GM18511 (cell line): ENCODE measurements around the gene KIF24.
"Not testable (repeated sequence)": the region's sequence is repeated elsewhere in the genome, so short reads cannot be mapped to it uniquely, and the experiment has no call there.

Experiments used
- ATAC-seq: cut with Tn5 transposase; IDR thresholded peaks from one replicate; pipeline ENCODE4 v1.9.1; 2021; ENCODE audit warnings: mild to moderate bottlenecking, moderate library complexity; ENCODE audit not compliant: unreplicated experiment

KIF24 gene, protein sequence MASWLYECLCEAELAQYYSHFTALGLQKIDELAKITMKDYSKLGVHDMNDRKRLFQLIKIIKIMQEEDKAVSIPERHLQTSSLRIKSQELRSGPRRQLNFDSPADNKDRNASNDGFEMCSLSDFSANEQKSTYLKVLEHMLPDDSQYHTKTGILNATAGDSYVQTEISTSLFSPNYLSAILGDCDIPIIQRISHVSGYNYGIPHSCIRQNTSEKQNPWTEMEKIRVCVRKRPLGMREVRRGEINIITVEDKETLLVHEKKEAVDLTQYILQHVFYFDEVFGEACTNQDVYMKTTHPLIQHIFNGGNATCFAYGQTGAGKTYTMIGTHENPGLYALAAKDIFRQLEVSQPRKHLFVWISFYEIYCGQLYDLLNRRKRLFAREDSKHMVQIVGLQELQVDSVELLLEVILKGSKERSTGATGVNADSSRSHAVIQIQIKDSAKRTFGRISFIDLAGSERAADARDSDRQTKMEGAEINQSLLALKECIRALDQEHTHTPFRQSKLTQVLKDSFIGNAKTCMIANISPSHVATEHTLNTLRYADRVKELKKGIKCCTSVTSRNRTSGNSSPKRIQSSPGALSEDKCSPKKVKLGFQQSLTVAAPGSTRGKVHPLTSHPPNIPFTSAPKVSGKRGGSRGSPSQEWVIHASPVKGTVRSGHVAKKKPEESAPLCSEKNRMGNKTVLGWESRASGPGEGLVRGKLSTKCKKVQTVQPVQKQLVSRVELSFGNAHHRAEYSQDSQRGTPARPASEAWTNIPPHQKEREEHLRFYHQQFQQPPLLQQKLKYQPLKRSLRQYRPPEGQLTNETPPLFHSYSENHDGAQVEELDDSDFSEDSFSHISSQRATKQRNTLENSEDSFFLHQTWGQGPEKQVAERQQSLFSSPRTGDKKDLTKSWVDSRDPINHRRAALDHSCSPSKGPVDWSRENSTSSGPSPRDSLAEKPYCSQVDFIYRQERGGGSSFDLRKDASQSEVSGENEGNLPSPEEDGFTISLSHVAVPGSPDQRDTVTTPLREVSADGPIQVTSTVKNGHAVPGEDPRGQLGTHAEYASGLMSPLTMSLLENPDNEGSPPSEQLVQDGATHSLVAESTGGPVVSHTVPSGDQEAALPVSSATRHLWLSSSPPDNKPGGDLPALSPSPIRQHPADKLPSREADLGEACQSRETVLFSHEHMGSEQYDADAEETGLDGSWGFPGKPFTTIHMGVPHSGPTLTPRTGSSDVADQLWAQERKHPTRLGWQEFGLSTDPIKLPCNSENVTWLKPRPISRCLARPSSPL (N-terminal part only)

GRCh38 chr9:34328987-34329832 is at the start of gene KIF24, which contains the start of gene NUDT2:
Gene KIF24, minus strand, starts transcription at chr9:34329268. Its CDS starts 17,922 bp downstream, at chr9:34311346.
Gene NUDT2, plus strand, starts transcription at chr9:34329569. Its CDS starts 9,471 bp downstream, at chr9:34339040.
- ATAC-seq: peak; percentile 97

- no peak for ATAC-seq
Observed at GRCh38 chr9:34378376-34379060, 49.5 kb upstream of the KIF24 start.

GRCh38 chr9:34377404-34377746 is 48.3 kb upstream of the KIF24 start:
- ATAC-seq: no peak

DNA sequence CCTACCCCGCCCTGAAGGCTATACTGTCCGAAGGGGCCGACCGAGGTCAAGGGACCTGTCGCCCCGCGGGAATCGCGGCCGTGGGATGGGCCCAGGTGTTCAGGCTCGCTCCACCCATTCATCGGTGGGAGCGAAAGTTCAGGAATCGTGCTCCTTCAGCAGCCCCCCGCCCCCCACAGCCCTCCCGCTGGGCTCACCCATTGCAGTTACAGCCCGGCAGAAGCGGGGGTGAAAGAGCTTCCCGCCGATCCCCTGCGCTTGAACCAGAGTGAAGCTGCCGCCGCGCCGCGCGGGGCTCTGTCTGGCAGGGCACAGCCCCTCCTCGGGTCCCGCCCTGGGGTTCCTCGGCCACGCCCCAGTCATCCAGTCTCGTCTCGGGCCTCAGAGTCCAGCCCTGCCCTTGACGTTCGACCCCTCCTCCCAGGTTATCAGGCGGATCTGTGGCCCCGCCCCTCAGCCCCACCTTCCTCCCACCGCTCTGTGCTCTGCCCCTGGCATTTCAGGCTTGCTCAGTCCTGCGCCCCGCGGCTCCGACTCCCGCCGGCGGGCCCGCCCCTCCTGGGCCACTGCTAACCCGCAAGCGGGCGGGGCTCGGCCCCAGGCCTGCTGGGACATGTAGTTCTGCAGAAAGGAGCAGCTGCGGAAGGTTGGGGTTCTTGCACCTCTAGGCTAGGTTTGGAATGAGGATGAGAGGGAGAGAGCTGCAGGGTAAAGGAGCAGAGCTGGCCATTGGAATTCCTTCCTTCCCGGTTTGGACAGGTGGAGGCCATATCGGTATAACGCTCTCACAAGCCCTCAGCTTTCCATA is 47.7 kb upstream of the KIF24 start, which contains the start of gene MYORG:
Gene MYORG (minus strand): TSS at position 303 of the 808 bp plus-strand sequence. CDS start 3,955 bp downstream, outside the sequence.
- ATAC-seq: peak; percentile 87

GRCh38 chr9:34375901-34376595 is 47.0 kb upstream of the KIF24 start:
- ATAC-seq: peak; percentile 38

GRCh38 chr9:34374905-34375552 is 46.0 kb upstream of the KIF24 start:
- no peak for ATAC-seq

- no peak for ATAC-seq
Observed at GRCh38 chr9:34374339-34374738, 45.3 kb upstream of the KIF24 start.

- ATAC-seq: no peak
Observed at GRCh38 chr9:34373749-34374148, 44.7 kb upstream of the KIF24 start.

DNA sequence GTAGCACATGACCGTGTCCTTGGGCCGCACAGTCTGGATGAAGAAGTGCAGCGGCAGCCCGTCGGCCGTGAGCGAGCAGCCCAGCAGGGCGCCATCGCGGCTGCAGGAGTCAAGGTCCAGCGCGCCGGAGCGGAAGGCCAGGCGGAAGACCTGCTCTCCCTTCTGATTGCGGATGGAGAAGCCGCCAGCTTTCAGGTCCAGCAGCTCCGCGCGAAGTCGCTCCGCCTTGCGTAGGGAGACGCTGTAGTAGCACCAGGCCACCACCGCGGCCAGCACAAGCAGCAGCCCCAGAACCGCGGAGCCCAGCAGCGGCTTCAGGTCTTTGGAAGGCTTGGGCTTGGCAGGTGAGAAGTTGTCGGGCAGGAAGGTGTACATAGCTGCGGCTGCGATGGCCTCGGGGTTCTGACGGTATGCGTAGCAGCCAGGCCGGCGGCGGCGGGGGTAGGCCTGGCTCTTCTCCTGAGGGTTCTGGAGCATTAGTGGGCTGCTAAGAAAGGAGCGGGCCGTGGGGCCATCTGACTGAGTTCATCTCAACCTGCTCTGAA is 43.5 kb upstream of the KIF24 start:
- no peak for ATAC-seq

GRCh38 chr9:34371886-34372466 is 42.9 kb upstream of the KIF24 start:
- ATAC-seq: no peak

DNA sequence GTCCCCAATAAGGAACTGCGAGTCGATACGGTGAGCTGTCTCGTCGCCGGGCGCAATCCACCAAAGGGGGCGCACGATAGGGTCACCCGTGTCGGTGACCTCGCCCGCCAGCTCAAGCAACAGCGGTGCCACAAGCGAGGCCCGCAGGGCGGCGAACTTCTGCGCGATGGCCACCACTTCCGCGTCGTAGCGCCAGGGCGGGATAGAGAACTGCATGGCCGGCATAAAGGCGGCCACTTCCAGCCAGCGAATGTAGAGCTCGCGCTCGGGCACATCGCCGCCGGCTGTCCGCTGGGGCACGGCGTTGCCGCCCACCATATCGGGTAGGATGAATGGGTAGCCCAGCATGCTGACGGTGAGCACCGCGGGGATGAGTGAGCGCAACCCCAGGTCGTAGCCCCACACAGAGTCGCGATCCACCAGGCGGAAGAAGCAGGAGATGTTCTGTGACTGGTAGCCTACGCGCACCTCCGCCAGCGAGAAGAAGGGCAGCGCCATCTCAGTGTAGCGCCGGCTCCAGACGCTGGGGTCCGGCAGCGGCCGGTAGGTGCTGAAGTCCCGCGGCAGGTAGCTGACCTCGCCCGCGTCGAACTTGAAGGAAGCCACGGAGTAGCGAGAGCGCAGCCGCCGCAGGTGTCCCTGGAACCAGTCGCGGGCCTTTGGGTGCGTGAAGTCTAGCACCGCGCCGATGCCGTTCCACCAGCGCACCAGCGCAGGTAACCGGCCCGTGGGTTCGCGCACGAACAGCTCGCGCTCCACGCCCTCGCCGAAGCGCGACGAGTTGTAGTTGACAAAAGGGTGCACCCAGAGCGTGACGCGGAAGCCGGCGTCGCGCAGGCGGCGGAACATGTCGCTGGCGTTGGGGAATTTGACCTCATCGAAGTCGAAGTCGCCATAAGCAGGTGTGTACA is 42.2 kb upstream of the KIF24 start:
- ATAC-seq: no peak

- ATAC-seq: no peak
Observed at GRCh38 chr9:34370335-34370969, 41.4 kb upstream of the KIF24 start.

GRCh38 chr9:34369636-34370035 is 40.6 kb upstream of the KIF24 start:
- ATAC-seq: no peak

GRCh38 chr9:34368796-34369195 is 39.7 kb upstream of the KIF24 start:
- not testable (repeated sequence) for ATAC-seq

DNA sequence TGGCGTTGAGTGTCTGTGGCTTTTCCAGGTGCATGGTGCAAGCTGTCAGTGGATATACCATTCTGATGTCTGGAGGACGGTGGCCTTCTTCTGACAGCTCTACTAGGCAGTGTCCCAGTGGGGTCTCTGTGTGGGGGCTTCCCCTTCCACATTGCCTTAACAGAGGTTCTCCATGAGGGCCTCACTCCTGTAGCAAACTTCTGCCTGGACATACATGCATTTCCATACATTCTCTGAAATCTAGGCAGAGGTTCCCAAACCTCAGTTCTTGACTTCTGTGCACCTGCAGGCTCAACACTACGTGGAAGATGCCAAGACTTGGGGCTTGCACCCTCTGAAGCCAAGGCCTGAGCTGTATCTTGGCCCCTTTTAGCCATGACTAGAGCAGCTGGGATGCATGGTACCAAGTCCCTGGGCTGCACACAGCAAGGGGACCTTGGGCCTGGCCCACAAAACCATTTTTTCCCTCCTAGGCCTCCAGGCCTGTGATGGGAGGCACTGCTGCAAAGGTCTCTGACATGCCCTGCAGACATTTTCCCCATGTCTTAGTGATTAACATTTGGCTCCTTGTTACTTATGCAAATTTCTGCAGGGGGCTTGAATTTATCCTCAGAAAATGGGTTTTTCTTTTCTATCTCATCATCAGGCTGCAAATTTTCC is 38.8 kb upstream of the KIF24 start:
- ATAC-seq: not testable (repeated sequence)
